Hepatocyte (in vitro differentiated cells): ENCODE results near the gene ST8SIA5. TPM values are rescaled to one million over a fixed set of nuclear protein-coding genes. Genes with fewer than 3 reads are reported as not detected.
A peak's percentile ranks its signal among the peaks of the same experiment; 100 is the strongest.

Experiments used
- DNase-seq: peaks from one replicate; pipeline ENCODE4 v3.0.0-alpha.2; 2016; ENCODE audit warnings: low spot score
- H2AFZ ChIP-seq: fragments of 200-600 bp; sonication (generic); 2 replicates; pipeline ENCODE4 v1.6.0; 2016; ENCODE audit warnings: antibody characterized with exemption, mild to moderate bottlenecking
- H3K27ac ChIP-seq: fragments of 200-600 bp; sonication (generic); 2 replicates; pipeline ENCODE4 v1.5.1; 2016; ENCODE audit warnings: mild to moderate bottlenecking
- H3K27me3 ChIP-seq: fragments of 200-600 bp; sonication (generic); 2 replicates; pipeline ENCODE4 v1.6.1; 2016
- H3K36me3 ChIP-seq: fragments of 200-600 bp; sonication (generic); replicated peaks from 2 replicates; pipeline ENCODE4 v1.5.1; 2016; ENCODE audit warnings: low read depth; ENCODE audit not compliant: insufficient read depth
- H3K4me1 ChIP-seq: fragments of 200-600 bp; sonication (generic); 2 replicates; pipeline ENCODE4 v1.5.1; 2016; ENCODE audit warnings: mild to moderate bottlenecking, moderate library complexity; ENCODE audit not compliant: insufficient read depth
- H3K4me2 ChIP-seq: fragments of 200-600 bp; sonication (generic); 2 replicates; pipeline ENCODE4 v1.6.0; 2016
- H3K4me3 ChIP-seq: fragments of 200-600 bp; sonication (generic); 2 replicates; pipeline ENCODE4 v1.5.1; 2016; ENCODE audit warnings: mild to moderate bottlenecking
- H3K79me2 ChIP-seq: fragments of 200-600 bp; sonication (generic); 2 replicates; pipeline ENCODE4 v1.6.0; 2017; ENCODE audit warnings: mild to moderate bottlenecking
- H3K9me2 ChIP-seq: fragments of 200-600 bp; sonication (generic); replicated peaks from 2 replicates; pipeline ENCODE4 v1.6.0; 2017; ENCODE audit warnings: mild to moderate bottlenecking; ENCODE audit not compliant: insufficient read depth
- H3K9me3 ChIP-seq: fragments of 200-600 bp; sonication (generic); 2 replicates; pipeline ENCODE4 v1.5.1; 2016; ENCODE audit warnings: low read depth, mild to moderate bottlenecking
- H4K20me1 ChIP-seq: fragments of 200-600 bp; sonication (generic); 2 replicates; pipeline ENCODE4 v1.6.0; 2016; ENCODE audit warnings: mild to moderate bottlenecking; ENCODE audit not compliant: insufficient read depth, poor library complexity, severe bottlenecking
- CTCF ChIP-seq: fragments of 200-600 bp; sonication (generic); IDR thresholded peaks from 2 replicates; pipeline ENCODE4 v1.5.1; 2016; ENCODE audit warnings: antibody characterized with exemption, mild to moderate bottlenecking; ENCODE audit not compliant: poor library complexity
- EZH2 ChIP-seq: fragments of 200-600 bp; sonication (generic); IDR thresholded peaks from 2 replicates; pipeline ENCODE4 v1.6.1; 2016; ENCODE audit warnings: antibody characterized with exemption, mild to moderate bottlenecking, borderline replicate concordance
- EZH2phosphoT487 ChIP-seq: fragments of 200-600 bp; sonication (generic); IDR thresholded peaks from one replicate; pipeline ENCODE4 v1.6.1; 2018; ENCODE audit warnings: antibody characterized with exemption, mild to moderate bottlenecking, low read depth, moderate library complexity; ENCODE audit not compliant: unreplicated experiment, severe bottlenecking
- WGBS: methylation state at CpG from one replicate; pipeline ENCODE4 v1.1.6; 2016; ENCODE audit warnings: low lambda C conversion rate; ENCODE audit errors: missing lambda C conversion rate; 5-methylcytosine and 5-hydroxymethylcytosine counted together
- polyA plus RNA-seq: library from polyadenylated mRNA; unstranded; fragments of >200 nt; fragmentation: Nextera tagmentation; extraction: Ambion mirVana; gene quantifications from 2 replicates; pipeline ENCODE4 v1.2.1, GENCODE V29; 2016
- total RNA-seq: library from RNA; depleted of rRNA; stranded (reverse); fragments of >200 nt; gene quantifications from 2 replicates; pipeline ENCODE4 v1.2.3, GENCODE V29; 2014

Gene ST8SIA5
- total and polyA plus RNA-seq, 2 experiments from 2014 or later = 0.76 TPM; not detected in 1

- TF ChIP-seq EZH2phosphoT487 = no peak
- TF ChIP-seq CTCF = no peak
- no peak for TF ChIP-seq EZH2
- no peak overlapping the region for H3K4me2 ChIP-seq
- 68% methylated on average over 5 of the region's 5 CpGs for WGBS
- H3K4me1 ChIP-seq = peaks cover 4% of the 10 kb centered on the region
- H3K9me2 ChIP-seq = no peaks in the 10 kb centered on the region
- no peaks in the 10 kb centered on the region for H3K27me3 ChIP-seq
- H3K9me3 ChIP-seq = no peaks in the 10 kb centered on the region
- DNase-seq = peak; percentile 43
- no peaks in the 10 kb centered on the region for H4K20me1 ChIP-seq
- no peaks in the 10 kb centered on the region for H3K36me3 ChIP-seq
- H3K79me2 ChIP-seq = no peaks in the 10 kb centered on the region
- no peak overlapping the region for H3K27ac ChIP-seq
- H2AFZ ChIP-seq = no peak overlapping the region
- no peak overlapping the region for H3K4me3 ChIP-seq
Observed at GRCh38 chr18:46712406-46712805, 44.4 kb downstream of the ST8SIA5 start.

GRCh38 chr18:46711444-46711863 lies 45.4 kb downstream of the ST8SIA5 start:
- Histone ChIP-seq H3K4me3 (no peak overlapping the region), H3K4me2 (no peak overlapping the region), H3K36me3 (no peaks in the 10 kb centered on the region), H4K20me1 (no peaks in the 10 kb centered on the region), H2AFZ (no peak overlapping the region), H3K9me2 (no peaks in the 10 kb centered on the region), H3K79me2 (no peaks in the 10 kb centered on the region), H3K9me3 (no peaks in the 10 kb centered on the region), H3K27me3 (no peaks in the 10 kb centered on the region), H3K27ac (no peak overlapping the region), H3K4me1 (peaks cover 4% of the 10 kb centered on the region)
- no peak for DNase-seq
- no peak for TF ChIP-seq CTCF
- no peak for TF ChIP-seq EZH2phosphoT487
- no peak for TF ChIP-seq EZH2
- WGBS = 46% methylated on average over 11 of the region's 11 CpGs

- Histone ChIP-seq H3K4me1 (peaks cover 4% of the 10 kb centered on the region), H3K27ac (no peak overlapping the region), H3K9me2 (no peaks in the 10 kb centered on the region), H3K9me3 (no peaks in the 10 kb centered on the region), H3K79me2 (no peaks in the 10 kb centered on the region), H3K27me3 (no peaks in the 10 kb centered on the region), H3K36me3 (no peaks in the 10 kb centered on the region), H3K4me2 (no peak overlapping the region), H2AFZ (no peak overlapping the region), H3K4me3 (no peak overlapping the region), H4K20me1 (no peaks in the 10 kb centered on the region)
- no peak for DNase-seq
- no peak for TF ChIP-seq EZH2phosphoT487
- no peak for TF ChIP-seq CTCF
- TF ChIP-seq EZH2 = no peak
- WGBS = 67% methylated on average over 3 of the region's 3 CpGs
Observed at GRCh38 chr18:46706968-46707367, 49.9 kb downstream of the ST8SIA5 start.

GRCh38 chr18:46705521-46705920 lies 51.3 kb downstream of the ST8SIA5 start:
- Histone ChIP-seq H3K36me3 (no peaks in the 10 kb centered on the region), H3K79me2 (no peaks in the 10 kb centered on the region), H3K4me3 (no peak overlapping the region), H4K20me1 (no peaks in the 10 kb centered on the region), H3K27me3 (no peaks in the 10 kb centered on the region), H3K27ac (no peak overlapping the region), H3K9me3 (no peaks in the 10 kb centered on the region), H3K4me2 (no peak overlapping the region), H3K4me1 (no peaks in the 10 kb centered on the region), H3K9me2 (no peaks in the 10 kb centered on the region), H2AFZ (no peak overlapping the region)
- 34% methylated on average over 5 of the region's 5 CpGs for whole genome bisulfite sequencing
- TF ChIP-seq EZH2 (no peak), EZH2phosphoT487 (no peak), CTCF (no peak)
- DNase-seq = no peak
